ENCODE measurements around the gene IQCH. TPM values are rescaled to one million over a fixed set of nuclear protein-coding genes. Genes with fewer than 3 reads are reported as not detected.

Gene IQCH
- total RNA-seq, 1 donor from 2014 or later: 5.2 TPM

DNA sequence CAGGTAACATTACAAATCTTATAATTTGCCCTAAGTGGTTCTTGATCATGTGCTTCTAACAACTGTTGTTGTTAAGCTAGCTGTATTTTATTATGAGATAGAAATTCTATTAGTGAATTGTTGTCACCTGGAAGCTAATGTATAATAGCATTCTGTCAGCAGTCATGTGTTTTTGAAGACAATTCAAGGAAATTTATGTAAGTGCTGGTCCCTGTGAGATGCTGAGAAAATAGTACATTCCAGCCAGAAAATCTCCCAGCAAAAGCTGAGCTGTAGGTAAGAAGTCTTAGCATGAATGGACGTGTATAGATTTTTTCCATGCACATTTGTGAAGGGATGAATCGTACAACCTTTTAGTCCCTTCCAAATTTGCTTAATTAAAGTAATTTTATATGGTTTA is 146.3 kb downstream of the IQCH start:
- no peak for DNase-seq (ENCODE audit: low spot score, unreplicated experiment)
- Mint-ChIP-seq H3K27me3 (no peaks in the 10 kb centered on the region), H3K36me3 (ENCODE audit: insufficient read depth) (no peaks in the 10 kb centered on the region), H3K27ac (no peak overlapping the region), H3K4me3 (ENCODE audit: low read depth) (no peak overlapping the region), H3K4me1 (ENCODE audit: low read depth) (peaks cover 34% of the 10 kb centered on the region), H3K9me3 (ENCODE audit: low read depth) (no peaks in the 10 kb centered on the region)
- TF ChIP-seq, protein P1, sequence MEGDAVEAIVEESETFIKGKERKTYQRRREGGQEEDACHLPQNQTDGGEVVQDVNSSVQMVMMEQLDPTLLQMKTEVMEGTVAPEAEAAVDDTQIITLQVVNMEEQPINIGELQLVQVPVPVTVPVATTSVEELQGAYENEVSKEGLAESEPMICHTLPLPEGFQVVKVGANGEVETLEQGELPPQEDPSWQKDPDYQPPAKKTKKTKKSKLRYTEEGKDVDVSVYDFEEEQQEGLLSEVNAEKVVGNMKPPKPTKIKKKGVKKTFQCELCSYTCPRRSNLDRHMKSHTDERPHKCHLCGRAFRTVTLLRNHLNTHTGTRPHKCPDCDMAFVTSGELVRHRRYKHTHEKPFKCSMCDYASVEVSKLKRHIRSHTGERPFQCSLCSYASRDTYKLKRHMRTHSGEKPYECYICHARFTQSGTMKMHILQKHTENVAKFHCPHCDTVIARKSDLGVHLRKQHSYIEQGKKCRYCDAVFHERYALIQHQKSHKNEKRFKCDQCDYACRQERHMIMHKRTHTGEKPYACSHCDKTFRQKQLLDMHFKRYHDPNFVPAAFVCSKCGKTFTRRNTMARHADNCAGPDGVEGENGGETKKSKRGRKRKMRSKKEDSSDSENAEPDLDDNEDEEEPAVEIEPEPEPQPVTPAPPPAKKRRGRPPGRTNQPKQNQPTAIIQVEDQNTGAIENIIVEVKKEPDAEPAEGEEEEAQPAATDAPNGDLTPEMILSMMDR (IDR thresholded peaks at IDR 0.05; ENCODE audit: unreplicated experiment): no peak

DNA sequence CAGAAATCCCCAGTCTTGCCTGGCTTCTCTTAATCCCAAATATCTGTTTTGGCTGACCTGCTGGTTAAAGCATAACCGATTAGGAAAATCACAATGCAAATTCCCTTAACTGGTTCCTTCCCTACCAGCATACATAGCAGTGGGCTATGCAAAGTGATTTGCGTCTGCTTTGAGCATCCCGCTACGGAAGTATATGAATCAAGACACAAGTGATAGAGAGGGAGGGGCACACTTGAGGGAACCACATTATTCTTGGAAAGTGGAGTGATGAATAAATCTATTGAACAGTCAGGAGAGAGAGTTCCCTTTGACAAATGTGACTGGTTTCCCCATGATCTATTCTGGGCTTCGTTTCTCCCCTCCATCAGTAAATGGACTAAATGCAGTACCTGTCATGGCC is 146.8 kb downstream of the IQCH start:
- no peak for DNase-seq (ENCODE audit: low spot score, unreplicated experiment)
- H3K4me3 Mint-ChIP-seq (ENCODE audit: low read depth): no peak overlapping the region
- peaks cover 36% of the 10 kb centered on the region for H3K4me1 Mint-ChIP-seq (ENCODE audit: low read depth)
- no peaks in the 10 kb centered on the region for H3K36me3 Mint-ChIP-seq (ENCODE audit: insufficient read depth)
- TF ChIP-seq, protein P1 (IDR thresholded peaks at IDR 0.05; ENCODE audit: unreplicated experiment): no peak
- H3K9me3 Mint-ChIP-seq (ENCODE audit: low read depth): no peaks in the 10 kb centered on the region
- no peaks in the 10 kb centered on the region for H3K27me3 Mint-ChIP-seq
- no peak overlapping the region for H3K27ac Mint-ChIP-seq

DNA sequence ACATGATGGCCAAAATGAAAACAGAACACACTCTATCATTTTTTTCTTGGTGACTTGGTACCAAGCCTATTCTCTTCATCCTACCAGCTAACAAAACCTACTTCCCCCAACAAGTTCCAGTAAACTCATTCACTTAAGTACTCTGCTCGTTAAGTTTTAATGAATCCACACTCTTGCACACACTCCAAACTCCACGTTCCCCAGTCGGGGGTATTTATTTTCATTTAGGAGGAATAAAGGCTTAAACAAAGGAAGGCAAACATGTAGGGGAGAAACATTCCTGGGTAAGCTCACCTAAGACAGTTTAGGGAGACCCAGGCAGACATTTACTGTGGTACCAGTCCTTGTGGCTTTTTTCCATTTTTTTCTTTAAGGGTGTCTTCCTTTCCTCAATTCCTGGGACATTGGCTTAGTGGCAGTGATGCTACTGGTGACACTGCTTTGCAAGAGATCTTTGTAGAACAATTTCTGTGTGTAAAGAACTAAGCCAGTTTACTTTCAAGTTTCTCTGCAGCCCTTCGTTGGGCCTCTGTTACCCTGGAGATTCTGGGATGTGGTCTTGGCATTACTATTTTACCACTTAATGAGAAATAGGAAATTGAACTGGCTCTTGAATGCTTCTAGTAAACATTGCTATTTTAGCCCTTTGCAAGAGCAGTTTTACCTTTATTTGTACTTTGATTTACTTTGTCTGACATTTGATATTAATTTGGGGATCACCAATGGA is 149.0 kb downstream of the IQCH start:
- Mint-ChIP-seq H3K4me3 (ENCODE audit: low read depth) (no peak overlapping the region), H3K36me3 (ENCODE audit: insufficient read depth) (no peaks in the 10 kb centered on the region), H3K9me3 (ENCODE audit: low read depth) (peaks cover 3% of the 10 kb centered on the region), H3K27ac (peak overlapping the region; percentile 51), H3K27me3 (no peaks in the 10 kb centered on the region), H3K4me1 (ENCODE audit: low read depth) (peaks cover 54% of the 10 kb centered on the region)
- TF ChIP-seq, protein P1 (IDR thresholded peaks at IDR 0.05; ENCODE audit: unreplicated experiment): no peak
- DNase-seq (ENCODE audit: low spot score, unreplicated experiment): no peak

DNA sequence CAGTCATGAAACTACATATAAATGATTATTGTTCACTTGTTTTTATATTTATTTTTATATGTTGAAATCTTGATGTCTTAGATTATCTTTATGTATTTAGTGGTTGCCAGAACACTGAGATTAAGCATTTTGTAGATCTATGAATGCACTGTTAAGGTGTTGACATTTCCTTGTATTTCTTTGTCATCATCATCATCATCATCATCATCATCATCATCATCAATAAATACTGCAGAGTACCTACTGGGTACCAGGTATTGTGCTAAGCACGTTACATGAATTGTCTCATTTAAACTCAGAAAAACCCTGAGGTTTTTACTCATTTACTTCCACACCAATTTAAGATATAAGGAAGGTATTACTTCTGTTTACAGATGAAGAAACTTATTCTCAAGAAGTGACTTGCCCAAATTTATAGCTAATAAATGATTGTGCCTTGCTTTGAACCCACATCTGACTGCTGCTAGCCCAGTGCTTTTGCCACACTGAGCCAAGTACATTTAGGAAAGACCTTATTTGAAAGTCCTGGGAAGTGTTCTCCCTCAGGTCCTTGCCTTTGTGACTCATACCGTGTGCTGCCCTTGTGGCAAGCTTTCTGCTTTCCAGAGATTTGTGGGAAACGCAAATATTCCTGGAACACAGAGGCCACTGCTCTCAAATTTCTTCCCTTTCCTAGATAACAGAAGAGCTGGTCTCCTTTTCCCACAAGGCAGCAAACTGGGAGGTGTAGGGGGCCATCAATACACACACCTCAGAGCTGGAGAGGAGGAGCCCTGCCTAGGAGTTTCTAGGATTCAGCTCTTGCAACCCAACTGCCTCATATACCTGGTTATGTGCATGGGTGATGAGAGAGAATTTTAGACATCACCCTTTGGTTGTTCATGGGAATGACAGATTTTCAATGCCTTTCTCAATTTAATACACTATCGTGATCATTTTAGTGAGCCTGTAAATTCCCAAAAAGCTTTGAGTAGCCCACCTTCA is 150.9 kb downstream of the IQCH start:
- H3K4me3 Mint-ChIP-seq (ENCODE audit: low read depth): no peak overlapping the region
- H3K36me3 Mint-ChIP-seq (ENCODE audit: insufficient read depth): no peaks in the 10 kb centered on the region
- H3K4me1 Mint-ChIP-seq (ENCODE audit: low read depth): peaks cover 54% of the 10 kb centered on the region
- DNase-seq (ENCODE audit: low spot score, unreplicated experiment): no peak
- TF ChIP-seq, protein P1 (IDR thresholded peaks at IDR 0.05; ENCODE audit: unreplicated experiment): no peak
- H3K27ac Mint-ChIP-seq: peak overlapping the region; percentile 85
- H3K27me3 Mint-ChIP-seq: no peaks in the 10 kb centered on the region
- H3K9me3 Mint-ChIP-seq (ENCODE audit: low read depth): peaks cover 3% of the 10 kb centered on the region

DNA sequence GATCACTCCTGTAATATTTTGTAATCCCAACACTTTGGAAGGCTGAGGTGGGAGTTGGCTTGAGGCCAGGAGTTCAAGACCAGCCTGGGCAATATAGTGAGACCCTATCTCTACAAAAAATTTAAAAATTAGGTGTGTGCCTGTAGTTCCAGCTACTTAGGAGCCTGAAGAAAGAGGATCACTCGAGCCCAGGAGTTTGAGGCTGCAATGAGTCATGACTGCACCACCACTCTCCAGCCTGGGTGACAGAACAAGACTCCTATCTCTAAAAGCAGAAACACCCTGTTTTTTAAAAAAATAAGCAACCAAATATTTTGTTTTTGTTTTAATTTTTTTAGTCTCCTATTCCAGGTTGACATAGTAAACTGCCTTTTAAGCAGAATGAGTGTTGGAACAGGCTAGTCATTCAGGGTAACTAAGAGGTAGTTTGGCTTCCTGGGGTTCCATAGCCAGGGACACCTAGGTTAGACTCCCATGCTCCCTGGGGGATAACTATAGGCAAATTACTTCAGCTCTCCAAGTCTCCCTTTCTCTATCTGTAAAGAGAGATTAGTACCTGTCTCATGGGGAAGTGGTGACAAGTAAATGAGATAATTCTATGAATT is 151.8 kb downstream of the IQCH start:
- Mint-ChIP-seq H3K4me1 (ENCODE audit: low read depth) (peaks cover 52% of the 10 kb centered on the region), H3K4me3 (ENCODE audit: low read depth) (no peak overlapping the region), H3K36me3 (ENCODE audit: insufficient read depth) (peaks cover 3% of the 10 kb centered on the region), H3K27ac (no peak overlapping the region), H3K9me3 (ENCODE audit: low read depth) (peaks cover 3% of the 10 kb centered on the region), H3K27me3 (no peaks in the 10 kb centered on the region)
- no peak for DNase-seq (ENCODE audit: low spot score, unreplicated experiment)
- TF ChIP-seq, protein P1 (IDR thresholded peaks at IDR 0.05; ENCODE audit: unreplicated experiment): no peak
